RKO (cell line): Measurements from ENCODE around the gene RAD9A.

ENCODE experiments used
- DNase-seq: peaks from one replicate; pipeline ENCODE4 v3.0.0-alpha.2; 2016; ENCODE audit warnings: low spot score

The RAD9A gene

GRCh38 chr11:67375320-67376055 is 16.3 kb upstream of the RAD9A start:
- DNase-seq, result no peak

- DNase-seq, result no peak
Observed at GRCh38 chr11:67376063-67376820, 15.5 kb upstream of the RAD9A start.

GRCh38 chr11:67376873-67377808 is 14.6 kb upstream of the RAD9A start:
- DNase-seq, result no peak

- no peak for DNase-seq
Observed at GRCh38 chr11:67378544-67378943, 13.2 kb upstream of the RAD9A start.

GRCh38 chr11:67379061-67380058 is 12.4 kb upstream of the RAD9A start:
- DNase-seq, result no peak

GRCh38 chr11:67381244-67381972 is 10.4 kb upstream of the RAD9A start:
- no peak for DNase-seq

GRCh38 chr11:67382276-67383136 is 9.3 kb upstream of the RAD9A start:
- peak; percentile 77 for DNase-seq

- DNase-seq, result no peak
Observed at GRCh38 chr11:67384851-67385366, 6.9 kb upstream of the RAD9A start.

- DNase-seq, result no peak
Observed at GRCh38 chr11:67387069-67387468, 4.7 kb upstream of the RAD9A start.

- DNase-seq, result no peak
Observed at GRCh38 chr11:67387518-67387917, 4.3 kb upstream of the RAD9A start.

GRCh38 chr11:67389477-67389876 is 2.3 kb upstream of the RAD9A start:
- DNase-seq, result no peak

GRCh38 chr11:67390947-67391303 is 861 bp upstream of the RAD9A start:
- DNase-seq, result no peak

GRCh38 chr11:67392183-67392715 is 463 bp downstream of the RAD9A start:
- peak; percentile 40 for DNase-seq

GRCh38 chr11:67393437-67393836 is 1.7 kb downstream of the RAD9A start:
- no peak for DNase-seq

GRCh38 chr11:67393990-67394389 is 2.2 kb downstream of the RAD9A start:
- no peak for DNase-seq

GRCh38 chr11:67395555-67396258 is 3.9 kb downstream of the RAD9A start:
- DNase-seq, result no peak

- no peak for DNase-seq
Observed at GRCh38 chr11:67396259-67396581, 4.4 kb downstream of the RAD9A start.

- no peak for DNase-seq
Observed at GRCh38 chr11:67396587-67397389, 5.0 kb downstream of the RAD9A start.
